NT2/D1 (cell line): ENCODE measurements around the gene SERPINB8.
A peak's percentile ranks its signal among the peaks of the same experiment; 100 is the strongest.
"Not testable (repeated sequence)": the region's sequence is repeated elsewhere in the genome, so short reads cannot be mapped to it uniquely, and the experiment has no call there.

Experiments used
- DNase-seq: peaks from one replicate; pipeline ENCODE4 v3.0.0-alpha.2; 2011; ENCODE audit warnings: low read depth, low spot score
- H3K27me3 ChIP-seq: 2 replicates; pipeline ENCODE4 v1.6.0; 2011; ENCODE audit warnings: mild to moderate bottlenecking; ENCODE audit not compliant: insufficient read length, insufficient read depth
- H3K36me3 ChIP-seq: 2 replicates; pipeline ENCODE4 v1.6.1; 2011; ENCODE audit warnings: mild to moderate bottlenecking, low read length, mixed read lengths; ENCODE audit not compliant: insufficient read depth, insufficient read length
- H3K4me1 ChIP-seq: 2 replicates; pipeline ENCODE4 v1.5.1; 2011; ENCODE audit not compliant: insufficient read depth, insufficient read length
- H3K4me3 ChIP-seq: 2 replicates; pipeline ENCODE4 v1.5.1; 2011; ENCODE audit warnings: low read depth; ENCODE audit not compliant: insufficient read length
- H3K9ac ChIP-seq: 2 replicates; pipeline ENCODE4 v1.6.0; 2011; ENCODE audit warnings: low read depth; ENCODE audit not compliant: insufficient read length
- H3K9me3 ChIP-seq: 2 replicates; pipeline ENCODE4 v1.5.1; 2011; ENCODE audit warnings: mild to moderate bottlenecking, low read length; ENCODE audit not compliant: insufficient read depth
- SUZ12 ChIP-seq: IDR thresholded peaks from 2 replicates; pipeline ENCODE4 v1.6.1; 2011; ENCODE audit not compliant: insufficient read length, insufficient read depth; ENCODE audit errors: extremely low read depth
- YY1 ChIP-seq: IDR thresholded peaks from 2 replicates; pipeline ENCODE4 v1.6.1; 2011; ENCODE audit not compliant: insufficient read length, insufficient read depth
- ZNF274 ChIP-seq: IDR thresholded peaks from 2 replicates; pipeline ENCODE4 v1.6.1; 2011; ENCODE audit warnings: mild to moderate bottlenecking, low read depth, low read length

Gene SERPINB8

GRCh38 chr18:63936932-63937393, 32.9 kb upstream of the SERPINB8 start:
- peaks cover 17% of the 10 kb centered on the region for H3K27me3 ChIP-seq
- H3K9ac ChIP-seq: peak overlapping the region; percentile 64
- no peaks in the 10 kb centered on the region for H3K4me1 ChIP-seq
- H3K36me3 ChIP-seq: no peaks in the 10 kb centered on the region
- TF ChIP-seq YY1 (no peak), ZNF274 (no peak), SUZ12 (no peak)
- H3K9me3 ChIP-seq: no peaks in the 10 kb centered on the region
- peak overlapping the region; percentile 54 for H3K4me3 ChIP-seq
- no peak for DNase-seq

GRCh38 chr18:63940008-63940407, 29.9 kb upstream of the SERPINB8 start:
- no peaks in the 10 kb centered on the region for H3K9me3 ChIP-seq
- H3K27me3 ChIP-seq: peaks cover 17% of the 10 kb centered on the region
- no peaks in the 10 kb centered on the region for H3K36me3 ChIP-seq
- TF ChIP-seq YY1 (no peak), SUZ12 (no peak), ZNF274 (no peak)
- no peak for DNase-seq
- no peaks in the 10 kb centered on the region for H3K4me1 ChIP-seq
- H3K9ac ChIP-seq: no peak overlapping the region
- H3K4me3 ChIP-seq: no peak overlapping the region

- H3K4me3 ChIP-seq, H3K9ac ChIP-seq, H3K36me3 ChIP-seq, H3K4me1 ChIP-seq, DNase-seq, H3K9me3 ChIP-seq: not testable (repeated sequence)
- H3K27me3 ChIP-seq: peaks cover 17% of the 10 kb centered on the region
Observed at GRCh38 chr18:63940543-63941050, 29.3 kb upstream of the SERPINB8 start.

- no peaks in the 10 kb centered on the region for H3K27me3 ChIP-seq
- H3K4me3 ChIP-seq: no peak overlapping the region
- H3K9me3 ChIP-seq: no peaks in the 10 kb centered on the region
- H3K9ac ChIP-seq: no peak overlapping the region
- TF ChIP-seq YY1 (no peak), ZNF274 (no peak), SUZ12 (no peak)
- no peaks in the 10 kb centered on the region for H3K4me1 ChIP-seq
- no peaks in the 10 kb centered on the region for H3K36me3 ChIP-seq
- no peak for DNase-seq
Observed at GRCh38 chr18:63947051-63947790, 22.7 kb upstream of the SERPINB8 start.

- no peak for TF ChIP-seq SUZ12
- no peak for TF ChIP-seq YY1
- no peak for TF ChIP-seq ZNF274
- DNase-seq: peak; percentile 15
- H3K27me3 ChIP-seq: no peaks in the 10 kb centered on the region
- H3K36me3 ChIP-seq: no peaks in the 10 kb centered on the region
- H3K4me1 ChIP-seq: no peaks in the 10 kb centered on the region
- H3K9me3 ChIP-seq: no peaks in the 10 kb centered on the region
- peak within 1 kb of the TSS; percentile 47 for H3K4me3 ChIP-seq
- peak within 1 kb of the TSS; percentile 72 for H3K9ac ChIP-seq
Observed at GRCh38 chr18:63949068-63949737, 20.7 kb upstream of the SERPINB8 start, which contains the start of gene HMSD. Gene HMSD, plus strand, starts transcription at chr18:63949301. Its CDS starts 4,155 bp downstream, at chr18:63953456.

GRCh38 chr18:63951302-63951705, 18.6 kb upstream of the SERPINB8 start:
- no peak overlapping the region for H3K4me3 ChIP-seq
- no peak overlapping the region for H3K9ac ChIP-seq
- H3K27me3 ChIP-seq: no peaks in the 10 kb centered on the region
- no peaks in the 10 kb centered on the region for H3K36me3 ChIP-seq
- no peaks in the 10 kb centered on the region for H3K4me1 ChIP-seq
- no peak for DNase-seq
- H3K9me3 ChIP-seq: no peaks in the 10 kb centered on the region
- TF ChIP-seq SUZ12: no peak
- TF ChIP-seq ZNF274: no peak
- no peak for TF ChIP-seq YY1

- H3K36me3 ChIP-seq: no peaks in the 10 kb centered on the region
- TF ChIP-seq ZNF274 (no peak), SUZ12 (no peak), YY1 (no peak)
- H3K9me3 ChIP-seq: no peaks in the 10 kb centered on the region
- no peak for DNase-seq
- H3K9ac ChIP-seq: no peak overlapping the region
- no peaks in the 10 kb centered on the region for H3K4me1 ChIP-seq
- no peaks in the 10 kb centered on the region for H3K27me3 ChIP-seq
- H3K4me3 ChIP-seq: no peak overlapping the region
Observed at GRCh38 chr18:63953811-63954210, 16.1 kb upstream of the SERPINB8 start.
